NOMO-1 treated with dmso at 0.1 percent for 144 hours (cell line): ENCODE data around the gene CEACAM19.
"Not testable (repeated sequence)": the region's sequence is repeated elsewhere in the genome, so short reads cannot be mapped to it uniquely, and the experiment has no call there.

Experiments
- DNase-seq: peaks from one replicate; lab custom pipeline; 2025; ENCODE audit not compliant: unreplicated experiment; lab: John Stamatoyannopoulos, UW

Gene CEACAM19

DNA sequence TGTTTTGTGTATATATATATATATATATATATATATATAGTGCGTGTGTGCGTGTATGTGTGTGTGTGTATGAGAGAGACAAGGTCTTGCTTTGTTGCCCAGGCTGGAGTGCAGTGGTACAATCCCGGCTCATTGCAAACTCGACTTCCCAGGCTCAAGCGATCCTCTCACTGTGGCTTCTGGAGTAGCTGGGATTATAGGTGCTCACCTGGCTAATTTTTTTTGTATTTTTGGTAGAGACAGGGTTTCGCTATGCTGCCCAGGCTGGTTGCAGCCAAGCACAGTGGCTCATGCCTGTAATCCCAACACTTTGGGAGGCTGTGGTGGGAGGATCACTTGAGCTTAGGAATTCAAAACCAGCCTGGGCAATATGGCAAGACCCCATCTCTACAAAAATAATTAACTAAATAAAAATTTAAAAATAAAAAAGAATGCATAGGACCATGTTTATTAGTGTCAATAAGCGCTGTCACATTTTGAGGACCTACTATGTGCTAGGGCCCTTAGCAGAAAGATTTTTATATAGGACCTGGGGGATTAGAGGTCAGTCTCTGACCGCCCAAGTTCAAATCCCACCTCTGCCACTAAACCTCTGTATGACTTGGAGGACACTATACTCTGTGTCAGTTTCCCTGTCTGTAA is 25.8 kb upstream of the CEACAM19 start:
- DNase-seq, result no peak

DNA sequence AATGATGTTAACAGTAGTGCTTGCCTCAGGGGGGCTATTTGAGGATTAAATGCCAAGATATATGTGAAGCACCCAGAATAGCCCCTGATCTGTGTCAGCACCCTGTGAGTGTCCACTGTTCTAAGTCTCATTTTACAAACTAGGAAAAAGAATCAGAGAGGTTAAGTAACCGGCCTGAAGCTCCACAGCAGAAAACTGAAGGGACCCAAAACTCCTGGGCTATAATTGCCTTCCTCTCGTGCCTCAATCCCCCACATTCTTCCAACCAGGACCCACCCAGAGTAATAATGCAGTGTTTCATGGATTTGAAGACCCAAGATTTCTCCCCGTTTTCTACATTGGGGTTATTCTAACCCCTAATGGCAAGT is 25.2 kb upstream of the CEACAM19 start:
- DNase-seq, result no peak

DNA sequence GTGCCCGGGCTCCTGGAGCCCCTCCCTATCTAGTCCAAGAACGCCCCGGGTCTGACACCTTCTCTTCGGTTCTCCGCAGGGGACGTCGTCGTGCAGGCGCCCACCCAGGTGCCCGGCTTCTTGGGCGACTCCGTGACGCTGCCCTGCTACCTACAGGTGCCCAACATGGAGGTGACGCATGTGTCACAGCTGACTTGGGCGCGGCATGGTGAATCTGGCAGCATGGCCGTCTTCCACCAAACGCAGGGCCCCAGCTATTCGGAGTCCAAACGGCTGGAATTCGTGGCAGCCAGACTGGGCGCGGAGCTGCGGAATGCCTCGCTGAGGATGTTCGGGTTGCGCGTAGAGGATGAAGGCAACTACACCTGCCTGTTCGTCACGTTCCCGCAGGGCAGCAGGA is 24.1 kb upstream of the CEACAM19 start:
- no peak for DNase-seq

DNA sequence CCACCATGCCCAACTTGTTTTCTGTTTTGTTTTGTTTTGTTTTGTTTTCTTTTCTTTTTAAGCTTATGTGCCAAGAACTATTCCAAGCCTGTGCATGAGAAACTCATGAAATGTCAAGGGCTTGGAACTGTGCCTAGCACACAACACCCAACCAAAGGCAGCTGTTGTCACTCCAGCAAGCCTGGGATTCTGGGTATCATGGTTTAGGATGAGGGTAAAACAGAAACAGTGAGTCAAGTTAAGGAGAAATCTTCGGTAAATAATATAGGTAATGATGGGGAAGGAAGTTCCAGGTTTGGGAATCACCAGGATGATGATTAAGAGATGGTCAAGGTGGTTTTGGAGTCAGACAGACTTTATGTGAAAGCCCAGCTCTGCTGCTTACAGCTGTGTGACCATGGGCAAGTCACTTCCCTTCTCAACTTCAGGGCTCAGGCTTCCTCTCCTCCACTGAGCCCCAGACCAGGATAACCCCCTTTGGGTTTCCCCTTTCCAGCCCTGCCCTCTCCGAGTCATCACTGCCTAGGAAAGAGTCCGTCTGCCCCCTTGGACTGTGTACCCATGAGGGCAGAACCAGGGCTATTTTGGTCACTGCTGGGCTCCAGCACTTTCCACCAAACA is 22.5 kb upstream of the CEACAM19 start:
- no peak for DNase-seq

DNA sequence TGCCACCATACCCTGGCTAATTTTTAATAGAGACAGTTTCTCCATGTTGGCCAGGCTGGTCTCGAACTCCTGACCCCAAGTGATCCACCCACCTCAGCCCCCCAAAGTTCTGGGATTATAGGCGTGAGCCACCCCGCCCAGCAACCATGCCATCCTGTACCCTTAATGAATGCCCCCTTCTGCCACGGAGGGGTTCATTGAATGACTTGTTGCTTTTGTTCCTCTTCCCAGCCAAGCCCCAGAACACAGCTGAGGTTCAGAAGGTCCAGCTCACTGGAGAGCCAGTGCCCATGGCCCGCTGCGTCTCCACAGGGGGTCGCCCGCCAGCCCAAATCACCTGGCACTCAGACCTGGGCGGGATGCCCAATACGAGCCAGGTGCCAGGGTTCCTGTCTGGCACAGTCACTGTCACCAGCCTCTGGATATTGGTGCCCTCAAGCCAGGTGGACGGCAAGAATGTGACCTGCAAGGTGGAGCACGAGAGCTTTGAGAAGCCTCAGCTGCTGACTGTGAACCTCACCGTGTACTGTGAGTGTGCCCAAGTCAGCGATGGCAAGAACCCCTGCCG is 21.6 kb upstream of the CEACAM19 start:
- no peak for DNase-seq

DNA sequence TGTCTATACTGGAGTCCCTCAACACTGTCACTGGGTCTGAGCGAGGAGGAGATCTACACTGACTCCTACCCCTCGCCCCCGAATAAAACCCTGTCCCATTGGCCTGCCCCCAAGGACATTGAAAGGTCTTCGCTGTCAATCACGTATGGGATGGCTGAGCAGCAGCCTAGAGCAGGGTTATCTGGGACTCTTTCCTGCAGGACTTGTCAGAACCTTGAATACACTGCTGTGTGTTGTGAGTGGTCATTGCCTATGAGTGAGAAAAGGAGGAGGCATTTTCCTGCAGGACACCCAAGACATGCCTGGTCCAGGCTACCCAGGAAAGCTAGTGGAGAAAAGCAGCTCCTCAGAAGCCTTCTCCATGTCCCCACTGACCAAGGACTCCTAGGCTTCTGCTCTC is 17.9 kb upstream of the CEACAM19 start:
- DNase-seq, result no peak

DNA sequence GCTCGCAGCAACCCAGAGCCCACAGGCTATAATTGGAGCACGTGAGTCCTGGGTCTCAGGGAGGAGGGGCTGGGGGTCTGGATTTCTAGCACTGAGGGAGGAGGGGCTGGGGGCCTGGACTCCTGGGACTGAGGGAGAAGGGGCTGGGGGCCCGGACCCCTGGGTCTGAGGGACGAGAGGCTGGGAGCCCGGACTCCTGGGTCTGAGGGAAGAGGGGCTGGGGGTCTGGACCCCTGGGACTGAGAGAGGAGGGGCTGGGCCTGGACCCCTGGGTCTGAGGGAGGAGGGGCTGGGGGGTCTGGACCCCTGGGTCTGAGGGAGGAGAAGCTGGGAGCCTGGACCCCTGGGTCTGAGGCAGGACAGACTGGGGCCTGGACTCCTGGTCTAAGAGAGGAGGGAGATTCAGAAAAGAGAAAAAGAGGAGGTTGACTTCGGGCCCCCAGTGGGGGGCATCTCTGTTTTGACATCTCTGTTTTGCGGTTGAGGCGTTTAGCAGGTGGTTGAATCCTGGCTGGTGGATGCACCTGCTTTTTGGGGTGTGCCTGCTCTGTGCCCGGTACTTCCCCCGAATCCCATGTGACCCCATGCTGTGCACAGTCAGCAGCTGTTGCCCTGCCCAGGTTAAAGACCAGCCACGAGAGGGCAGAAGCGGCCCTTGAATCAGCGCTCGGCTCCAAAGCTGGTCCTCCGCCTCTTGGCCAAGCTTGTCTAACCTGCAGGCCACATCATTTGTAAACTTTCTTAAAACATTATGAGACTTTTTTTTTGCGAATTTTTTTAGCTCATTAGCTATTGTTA is 17.1 kb upstream of the CEACAM19 start:
- DNase-seq, result peak; percentile 19

DNA sequence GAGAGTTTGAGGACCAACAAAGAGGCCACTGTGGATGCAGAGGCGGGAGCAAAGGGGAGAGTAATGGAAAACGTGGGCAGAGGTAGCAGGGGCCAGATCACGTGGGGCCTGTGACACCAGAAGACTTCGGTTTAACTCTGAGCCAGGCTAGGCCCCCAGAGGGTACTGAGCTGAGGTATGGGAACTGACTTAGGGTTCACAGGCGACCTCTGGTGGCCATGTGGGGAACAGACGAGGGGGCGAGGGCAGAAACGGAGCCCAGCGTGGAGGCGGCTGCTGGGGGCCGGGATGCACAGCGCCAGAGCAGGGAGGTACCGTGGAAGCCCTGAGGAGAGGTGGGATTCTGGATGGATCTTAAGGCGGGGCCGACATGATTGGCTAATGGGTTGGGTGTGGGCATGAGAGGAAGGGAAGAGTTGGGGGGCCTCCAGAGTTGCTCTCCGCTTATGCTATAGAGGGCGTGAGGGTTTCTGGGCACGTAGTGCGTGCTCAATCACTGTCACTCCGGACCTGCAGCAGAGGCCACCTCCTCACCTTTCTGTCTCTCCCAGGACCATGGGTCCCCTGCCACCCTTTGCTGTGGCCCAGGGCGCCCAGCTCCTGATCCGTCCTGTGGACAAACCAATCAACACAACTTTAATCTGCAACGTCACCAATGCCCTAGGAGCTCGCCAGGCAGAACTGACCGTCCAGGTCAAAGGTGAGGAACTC is 13.9 kb upstream of the CEACAM19 start:
- DNase-seq, result peak; percentile 32

DNA sequence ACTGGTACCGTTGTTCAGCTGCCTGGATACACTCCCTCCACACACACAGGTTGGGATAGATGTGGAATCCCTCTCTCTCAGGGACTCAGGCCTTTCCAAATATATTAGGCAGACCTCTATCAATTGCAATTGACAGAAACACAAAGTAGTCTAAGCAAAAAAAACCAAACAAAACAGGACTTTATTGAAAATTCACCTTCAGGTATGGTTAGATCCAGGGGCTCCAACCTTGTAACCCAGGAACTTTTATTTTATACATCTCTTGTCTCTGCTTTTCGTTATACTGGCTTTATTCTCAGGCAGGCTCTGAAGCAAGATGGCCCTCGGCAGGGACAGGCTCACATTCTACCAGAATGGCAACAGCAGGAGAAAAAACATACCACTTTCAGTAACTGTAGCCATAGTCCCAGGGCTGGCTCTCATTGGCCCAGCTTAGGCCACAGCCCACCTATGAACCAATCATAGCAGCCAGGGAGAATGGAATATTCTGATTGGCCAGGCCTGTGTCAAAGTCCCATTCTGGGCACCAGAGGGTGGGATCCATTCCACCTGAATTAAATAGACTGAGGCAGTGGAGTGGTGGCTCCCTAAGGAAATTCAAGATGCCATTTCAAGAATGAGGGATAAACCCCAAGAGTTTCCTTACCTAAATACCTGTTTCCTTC is 13.1 kb upstream of the CEACAM19 start:
- DNase-seq, result no peak

DNA sequence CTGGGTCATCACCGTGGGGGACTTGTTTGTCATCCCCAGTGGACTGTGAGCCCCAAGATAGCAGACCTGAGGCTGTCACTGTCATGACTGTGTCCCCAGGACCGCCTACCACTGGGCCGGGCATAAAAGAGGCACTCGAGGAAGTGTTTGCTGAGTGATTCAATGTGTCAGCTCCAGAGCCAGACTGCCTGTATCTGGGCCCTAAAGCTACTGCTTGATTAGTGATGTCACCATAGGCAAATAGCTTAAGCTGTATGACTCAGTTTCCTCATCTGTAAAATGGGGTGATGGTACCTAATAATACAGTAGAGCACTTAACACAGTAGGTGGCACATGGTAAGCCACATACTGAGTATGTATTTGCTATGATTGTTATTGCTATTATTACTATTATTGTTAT is 11.2 kb upstream of the CEACAM19 start:
- no peak for DNase-seq

DNA sequence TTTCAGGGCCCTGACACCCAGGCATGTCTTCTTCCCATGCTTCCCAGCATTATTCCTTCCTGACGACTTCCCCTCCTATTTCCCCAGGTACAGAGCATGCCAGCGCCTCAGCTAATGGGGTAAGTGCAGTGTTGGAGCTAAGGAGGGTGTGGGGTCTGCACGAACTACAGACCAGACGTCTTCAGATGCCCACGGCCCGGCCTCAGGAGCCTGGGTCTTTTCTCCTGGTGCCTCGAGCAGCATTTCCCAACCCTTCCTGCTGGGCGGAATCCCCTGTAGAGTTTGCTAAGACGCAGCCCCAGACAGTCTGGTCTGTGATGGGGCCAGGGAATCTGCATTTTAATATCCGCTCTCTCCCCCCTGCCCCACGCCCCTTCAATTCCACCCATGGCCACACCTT is 10.1 kb upstream of the CEACAM19 start:
- no peak for DNase-seq

DNA sequence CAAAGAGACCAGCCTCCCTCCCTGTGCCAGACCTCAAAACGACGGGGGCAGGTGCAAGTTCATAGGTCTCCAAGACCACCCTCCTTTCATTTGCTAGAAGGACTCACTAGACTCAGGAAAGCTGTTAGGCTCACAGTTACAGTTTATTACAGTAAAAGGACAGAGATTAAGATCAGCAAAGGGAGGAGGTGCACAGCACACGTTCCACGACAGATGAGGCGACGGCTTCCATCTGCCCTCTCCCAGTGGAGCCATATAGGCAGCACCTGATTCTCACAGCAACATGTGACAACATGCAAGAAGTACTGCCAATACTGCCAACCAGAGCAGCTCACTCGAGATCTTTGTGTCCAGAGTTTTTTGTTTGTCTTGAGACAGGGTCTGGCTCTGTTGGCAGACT is 9.4 kb upstream of the CEACAM19 start:
- DNase-seq, result no peak

DNA sequence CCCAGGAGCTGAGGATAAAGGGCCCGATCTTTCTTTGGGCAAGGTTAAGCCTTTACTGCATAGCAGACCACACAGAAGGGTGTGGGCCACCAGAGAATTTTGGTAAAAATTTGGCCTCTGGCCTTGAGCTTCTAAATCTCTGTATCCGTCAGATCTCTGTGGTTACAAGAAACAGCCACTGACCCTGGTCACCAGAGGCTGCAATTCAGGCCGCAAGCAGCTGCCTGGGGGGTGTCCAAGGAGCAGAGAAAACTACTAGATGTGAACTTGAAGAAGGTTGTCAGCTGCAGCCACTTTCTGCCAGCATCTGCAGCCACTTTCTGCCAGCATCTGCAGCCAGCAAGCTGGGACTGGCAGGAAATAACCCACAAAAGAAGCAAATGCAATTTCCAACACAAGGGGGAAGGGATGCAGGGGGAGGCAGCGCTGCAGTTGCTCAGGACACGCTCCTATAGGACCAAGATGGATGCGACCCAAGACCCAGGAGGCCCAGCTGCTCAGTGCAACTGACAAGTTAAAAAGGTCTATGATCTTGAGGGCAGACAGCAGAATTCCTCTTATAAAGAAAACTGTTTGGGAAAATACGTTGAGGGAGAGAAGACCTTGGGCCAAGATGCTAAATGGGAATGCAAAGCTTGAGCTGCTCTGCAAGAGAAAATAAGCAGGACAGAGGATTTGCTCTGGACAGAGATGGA is 8.4 kb upstream of the CEACAM19 start:
- DNase-seq, result no peak

DNA sequence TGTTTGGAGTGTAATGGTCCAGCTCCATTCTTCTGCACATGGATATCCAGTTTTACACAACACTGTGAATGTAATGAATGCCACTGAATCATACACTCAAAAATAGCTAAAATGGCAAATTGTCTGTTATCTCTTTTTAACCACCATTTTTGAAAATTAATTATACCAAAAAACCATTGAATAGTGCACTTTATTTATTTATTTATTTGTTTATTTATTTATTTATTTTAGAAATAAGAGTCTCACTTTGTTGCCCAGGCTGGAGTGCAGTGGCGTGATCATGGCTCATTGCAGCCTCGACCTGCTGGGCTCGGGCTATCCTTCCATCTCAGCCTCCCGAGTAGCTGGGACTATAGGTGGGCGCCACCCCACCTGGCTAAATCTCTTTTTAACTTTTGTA is 7.3 kb upstream of the CEACAM19 start:
- DNase-seq, result no peak

DNA sequence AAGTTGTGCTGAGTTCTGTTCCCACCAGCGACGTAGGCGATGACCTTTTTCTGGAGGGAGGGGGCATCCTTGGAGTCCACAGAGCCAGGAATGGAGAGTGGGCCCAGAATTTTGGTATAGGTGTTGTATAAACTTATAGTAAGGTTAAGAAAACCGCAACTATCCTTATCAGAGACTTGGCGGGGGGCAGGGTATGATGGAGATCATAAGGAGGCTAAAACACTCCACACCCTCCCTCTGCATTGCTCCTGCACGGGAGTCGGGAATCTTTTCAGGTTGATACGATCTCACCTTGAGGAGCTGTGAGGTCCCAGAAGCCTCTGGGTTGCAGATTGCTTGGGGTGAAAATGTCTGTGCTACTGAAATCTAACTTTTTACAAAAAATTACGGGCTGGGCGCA is 6.3 kb upstream of the CEACAM19 start:
- DNase-seq, result no peak

DNA sequence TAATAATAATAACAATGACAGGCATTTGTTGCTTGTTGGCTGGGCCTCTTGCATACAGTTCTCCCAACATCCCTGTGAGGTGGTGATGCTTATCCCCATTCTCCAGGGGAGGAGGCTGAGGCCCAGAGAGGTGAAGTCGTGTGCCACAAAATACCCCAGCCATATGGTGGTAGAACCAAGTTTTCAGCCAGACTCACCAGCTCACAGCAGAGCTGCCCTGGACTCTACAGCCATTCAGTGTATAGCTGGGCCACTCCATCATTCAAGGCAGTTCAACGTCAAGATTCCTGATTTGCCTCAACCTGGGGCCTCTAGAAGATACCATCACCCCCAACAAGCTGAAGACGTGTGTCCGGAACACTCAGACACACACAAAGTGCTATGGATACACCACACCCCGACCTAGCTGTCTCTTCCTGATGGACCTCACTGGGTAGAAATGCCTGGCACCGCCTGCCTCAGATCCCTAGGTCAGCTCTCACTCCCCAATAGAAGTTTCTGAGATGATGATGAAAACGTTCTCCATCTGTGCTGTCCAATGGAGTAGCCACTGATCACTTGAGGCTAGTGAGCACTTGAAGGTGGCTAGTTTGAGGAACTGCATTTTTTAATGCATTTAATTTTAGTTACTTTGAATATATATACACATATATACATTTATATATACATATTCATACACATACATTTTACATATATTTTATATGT is 4.3 kb upstream of the CEACAM19 start:
- DNase-seq, result no peak

DNA sequence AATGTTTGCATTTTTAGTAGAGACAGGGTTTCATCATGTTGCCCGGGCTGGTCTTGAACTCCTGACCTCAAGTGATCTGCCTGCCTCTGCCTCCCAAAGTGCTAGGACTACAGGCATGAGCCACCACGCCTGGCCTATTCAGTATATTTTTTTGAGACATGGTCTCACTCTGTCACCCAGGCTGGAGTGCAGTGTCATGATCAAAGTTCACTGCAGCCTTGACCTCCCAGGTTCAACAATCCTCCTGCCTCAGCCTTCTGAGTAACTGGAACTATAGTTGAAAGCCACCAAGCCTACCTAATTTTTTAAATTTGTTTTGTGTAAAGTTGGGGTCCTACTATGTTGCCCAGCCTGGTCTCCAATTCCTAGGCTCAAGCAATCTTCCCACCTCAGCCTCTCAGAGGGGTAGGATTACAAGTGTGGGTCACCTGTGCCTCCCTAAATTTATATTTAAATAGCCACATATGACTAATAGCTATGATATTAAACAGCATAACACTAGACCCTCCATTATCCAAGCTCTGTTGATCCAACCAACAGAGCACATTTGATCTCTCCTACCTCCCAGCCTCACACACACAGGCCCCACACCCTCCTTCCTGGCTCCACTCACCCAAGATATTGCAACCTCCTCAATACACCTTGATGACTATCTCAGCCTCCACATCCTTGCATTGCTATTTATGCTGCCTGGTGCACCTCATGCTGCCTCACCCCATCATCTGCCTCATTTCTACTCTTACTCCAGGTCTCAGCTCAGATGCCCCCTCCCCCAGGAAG is 2.1 kb upstream of the CEACAM19 start:
- DNase-seq, result no peak

DNA sequence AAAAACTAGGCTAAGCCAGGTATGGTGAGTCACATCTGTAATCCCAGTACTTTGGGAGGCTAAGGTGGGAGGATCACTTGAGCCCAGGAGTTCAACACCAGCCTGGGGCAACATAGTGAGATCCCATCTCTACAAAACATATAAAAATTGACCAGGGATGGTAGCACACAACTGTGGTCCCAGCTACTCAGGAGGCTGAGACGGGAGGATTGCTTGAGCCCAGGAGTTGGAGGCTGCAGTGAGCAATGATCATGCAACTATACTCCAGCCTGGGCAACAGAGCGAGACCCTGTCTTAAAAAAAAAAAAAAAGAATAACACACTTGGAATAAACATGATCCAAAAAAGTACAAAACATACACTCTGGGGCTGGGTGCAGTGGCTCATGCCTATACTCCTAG is 1.3 kb upstream of the CEACAM19 start:
- not testable (repeated sequence) for DNase-seq

DNA sequence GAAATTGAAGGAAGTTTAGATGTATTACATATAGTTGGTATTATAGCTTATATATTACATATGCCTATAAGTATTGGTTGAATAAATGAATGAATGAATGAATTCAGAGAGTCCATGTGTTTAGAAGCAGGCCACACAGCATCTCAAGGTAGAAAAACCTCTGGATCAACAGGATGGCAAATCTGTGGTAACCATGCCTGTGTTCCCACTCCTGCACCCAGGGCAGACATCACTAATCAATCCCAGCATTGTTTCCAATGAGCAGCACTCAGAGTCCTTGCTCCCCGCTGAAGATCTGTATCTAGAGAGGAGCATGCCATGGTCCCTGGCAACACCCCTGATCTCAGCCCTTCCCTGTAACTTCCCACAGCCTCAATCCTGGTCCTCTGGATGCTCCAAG is 944 bp downstream of the CEACAM19 start:
- no peak for DNase-seq
